Measurements from ENCODE around the gene TMEM242.

TMEM242 gene

GRCh38 chr6:157260735-157261410, 62.4 kb downstream of the TMEM242 start:
- Histone ChIP-seq H3K4me1 (ENCODE audit: insufficient read depth, low read length, poor library complexity, severe bottlenecking) (no peaks in the 10 kb centered on the region), H3K4me2 (ENCODE audit: low read depth, low read length, poor library complexity, severe bottlenecking) (no peak overlapping the region), H3F3A (ENCODE audit: low read depth) (no peaks in the 10 kb centered on the region), H3K9me2 (replicated peaks; ENCODE audit: low read depth, low read length) (no peaks in the 10 kb centered on the region), H3K9ac (ENCODE audit: low read depth, low read length, poor library complexity, severe bottlenecking) (no peak overlapping the region), H3K36me3 (ENCODE audit: insufficient read depth, low read length) (no peaks in the 10 kb centered on the region), H3K27me3 (ENCODE audit: insufficient read depth, low read length, poor library complexity, severe bottlenecking) (no peaks in the 10 kb centered on the region), H2AFZ (ENCODE audit: low read length) (no peak overlapping the region), H3K9me3 (ENCODE audit: insufficient read depth, low read depth, low read length) (no peaks in the 10 kb centered on the region), H4K20me1 (ENCODE audit: insufficient read depth, low read length, poor library complexity, severe bottlenecking) (no peaks in the 10 kb centered on the region), H3K79me2 (ENCODE audit: insufficient read depth, low read length) (no peaks in the 10 kb centered on the region), H3K4me3 (ENCODE audit: low read length, poor library complexity, severe bottlenecking) (no peak overlapping the region)
- TF ChIP-seq EZH2phosphoT487 (IDR thresholded peaks at IDR 0.05; ENCODE audit: borderline replicate concordance): no peak

GRCh38 chr6:157259443-157259842, 63.9 kb downstream of the TMEM242 start:
- H3K36me3 ChIP-seq (ENCODE audit: insufficient read depth, low read length): no peaks in the 10 kb centered on the region
- H3K9me3 ChIP-seq (ENCODE audit: insufficient read depth, low read depth, low read length): no peaks in the 10 kb centered on the region
- no peak overlapping the region for H3K4me2 ChIP-seq (ENCODE audit: low read depth, low read length, poor library complexity, severe bottlenecking)
- no peak overlapping the region for H2AFZ ChIP-seq (ENCODE audit: low read length)
- H3K9ac ChIP-seq (ENCODE audit: low read depth, low read length, poor library complexity, severe bottlenecking): no peak overlapping the region
- H3K4me3 ChIP-seq (ENCODE audit: low read length, poor library complexity, severe bottlenecking): no peak overlapping the region
- H3K9me2 ChIP-seq (replicated peaks; ENCODE audit: low read depth, low read length): no peaks in the 10 kb centered on the region
- no peak for TF ChIP-seq CTCF (conservative IDR thresholded peaks at IDR 0.05; ENCODE audit: low read length)
- no peak for TF ChIP-seq EZH2phosphoT487 (IDR thresholded peaks at IDR 0.05; ENCODE audit: borderline replicate concordance)
- H4K20me1 ChIP-seq (ENCODE audit: insufficient read depth, low read length, poor library complexity, severe bottlenecking): no peaks in the 10 kb centered on the region
- no peaks in the 10 kb centered on the region for H3K27me3 ChIP-seq (ENCODE audit: insufficient read depth, low read length, poor library complexity, severe bottlenecking)
- no peaks in the 10 kb centered on the region for H3K79me2 ChIP-seq (ENCODE audit: insufficient read depth, low read length)
- H3F3A ChIP-seq (ENCODE audit: low read depth): no peaks in the 10 kb centered on the region
- H3K4me1 ChIP-seq (ENCODE audit: insufficient read depth, low read length, poor library complexity, severe bottlenecking): no peaks in the 10 kb centered on the region

- TF ChIP-seq EZH2phosphoT487 (IDR thresholded peaks at IDR 0.05; ENCODE audit: borderline replicate concordance) (no peak), CTCF (conservative IDR thresholded peaks at IDR 0.05; ENCODE audit: low read length) (no peak)
Observed at GRCh38 chr6:157258878-157259277, 64.4 kb downstream of the TMEM242 start.

GRCh38 chr6:157255079-157255478, 68.2 kb downstream of the TMEM242 start:
- Histone ChIP-seq H3K36me3 (ENCODE audit: insufficient read depth, low read length) (no peaks in the 10 kb centered on the region), H3K4me1 (ENCODE audit: insufficient read depth, low read length, poor library complexity, severe bottlenecking) (no peaks in the 10 kb centered on the region), H3K27me3 (ENCODE audit: insufficient read depth, low read length, poor library complexity, severe bottlenecking) (no peaks in the 10 kb centered on the region), H3K9me3 (ENCODE audit: insufficient read depth, low read depth, low read length) (no peaks in the 10 kb centered on the region), H3K79me2 (ENCODE audit: insufficient read depth, low read length) (no peaks in the 10 kb centered on the region), H3K4me3 (ENCODE audit: low read length, poor library complexity, severe bottlenecking) (no peak overlapping the region), H3K4me2 (ENCODE audit: low read depth, low read length, poor library complexity, severe bottlenecking) (no peak overlapping the region), H3K9ac (ENCODE audit: low read depth, low read length, poor library complexity, severe bottlenecking) (no peak overlapping the region), H3K9me2 (replicated peaks; ENCODE audit: low read depth, low read length) (no peaks in the 10 kb centered on the region), H4K20me1 (ENCODE audit: insufficient read depth, low read length, poor library complexity, severe bottlenecking) (no peaks in the 10 kb centered on the region), H3F3A (ENCODE audit: low read depth) (no peaks in the 10 kb centered on the region), H2AFZ (ENCODE audit: low read length) (no peak overlapping the region)
- TF ChIP-seq CTCF (conservative IDR thresholded peaks at IDR 0.05; ENCODE audit: low read length): no peak
- no peak for TF ChIP-seq EZH2phosphoT487 (IDR thresholded peaks at IDR 0.05; ENCODE audit: borderline replicate concordance)

More at GRCh38 chr6:157258878-157259277, 64.4 kb downstream of the TMEM242 start:
- no peaks in the 10 kb centered on the region for H3K27me3 ChIP-seq (ENCODE audit: insufficient read depth, low read length, poor library complexity, severe bottlenecking)
- H4K20me1 ChIP-seq (ENCODE audit: insufficient read depth, low read length, poor library complexity, severe bottlenecking): no peaks in the 10 kb centered on the region
- no peaks in the 10 kb centered on the region for H3K36me3 ChIP-seq (ENCODE audit: insufficient read depth, low read length)
- no peaks in the 10 kb centered on the region for H3K4me1 ChIP-seq (ENCODE audit: insufficient read depth, low read length, poor library complexity, severe bottlenecking)
- no peaks in the 10 kb centered on the region for H3K9me2 ChIP-seq (replicated peaks; ENCODE audit: low read depth, low read length)
- H3K9me3 ChIP-seq (ENCODE audit: insufficient read depth, low read depth, low read length): no peaks in the 10 kb centered on the region
- no peaks in the 10 kb centered on the region for H3F3A ChIP-seq (ENCODE audit: low read depth)
- H3K79me2 ChIP-seq (ENCODE audit: insufficient read depth, low read length): no peaks in the 10 kb centered on the region
- no peak overlapping the region for H3K9ac ChIP-seq (ENCODE audit: low read depth, low read length, poor library complexity, severe bottlenecking)
- no peak overlapping the region for H3K4me3 ChIP-seq (ENCODE audit: low read length, poor library complexity, severe bottlenecking)
- H3K4me2 ChIP-seq (ENCODE audit: low read depth, low read length, poor library complexity, severe bottlenecking): no peak overlapping the region
- no peak overlapping the region for H2AFZ ChIP-seq (ENCODE audit: low read length)

All from Loucy (cell line).